ENCODE results near the gene SCAANT1. TPM values are rescaled to one million over a fixed set of nuclear protein-coding genes. Genes with fewer than 3 reads are reported as not detected.

Gene SCAANT1
- total and polyA plus RNA-seq, 2 donors (not counting 1 experiment from before 2014, with no cell fraction given), result 1.7 TPM; not detected in 1

GRCh38 chr3:63920001-63920400 is 7.8 kb upstream of the SCAANT1 start:
- Histone ChIP-seq H3K4me2 (ENCODE audit: extremely low read depth, insufficient read depth, low read length) (no peak overlapping the region), H3K27ac (ENCODE audit: insufficient read depth, low read length) (no peak overlapping the region), H3K27me3 (ENCODE audit: control insufficient read depth, insufficient read depth, low read length) (no peaks in the 10 kb centered on the region), H3K36me3 (ENCODE audit: control insufficient read depth, insufficient read depth, low read length) (peaks cover 10% of the 10 kb centered on the region), H2AFZ (ENCODE audit: low read length) (no peak overlapping the region), H3K9ac (ENCODE audit: insufficient read depth, low read length) (no peak overlapping the region), H3K79me2 (ENCODE audit: control insufficient read depth, insufficient read depth, low read length) (peaks cover 29% of the 10 kb centered on the region), H3K4me1 (ENCODE audit: control insufficient read depth, extremely low read depth, insufficient read depth, low read length) (no peaks in the 10 kb centered on the region), H4K20me1 (ENCODE audit: control insufficient read depth, extremely low read depth, insufficient read depth, low read length) (no peaks in the 10 kb centered on the region), H3K9me3 (ENCODE audit: control insufficient read depth, insufficient read depth, low read depth, low read length) (no peaks in the 10 kb centered on the region), H3K4me3 (replicated peaks in 1 of 4; ENCODE audit: control extremely low read depth in 1 of 4, insufficient read depth in 1 of 4, low read depth in 3 of 4, low read length in 4 of 4) (no peak overlapping the region)
- TF ChIP-seq EZH2 (IDR thresholded peaks at IDR 0.05; ENCODE audit: low read length, missing control alignments), result no peak
- TF ChIP-seq, protein P1, sequence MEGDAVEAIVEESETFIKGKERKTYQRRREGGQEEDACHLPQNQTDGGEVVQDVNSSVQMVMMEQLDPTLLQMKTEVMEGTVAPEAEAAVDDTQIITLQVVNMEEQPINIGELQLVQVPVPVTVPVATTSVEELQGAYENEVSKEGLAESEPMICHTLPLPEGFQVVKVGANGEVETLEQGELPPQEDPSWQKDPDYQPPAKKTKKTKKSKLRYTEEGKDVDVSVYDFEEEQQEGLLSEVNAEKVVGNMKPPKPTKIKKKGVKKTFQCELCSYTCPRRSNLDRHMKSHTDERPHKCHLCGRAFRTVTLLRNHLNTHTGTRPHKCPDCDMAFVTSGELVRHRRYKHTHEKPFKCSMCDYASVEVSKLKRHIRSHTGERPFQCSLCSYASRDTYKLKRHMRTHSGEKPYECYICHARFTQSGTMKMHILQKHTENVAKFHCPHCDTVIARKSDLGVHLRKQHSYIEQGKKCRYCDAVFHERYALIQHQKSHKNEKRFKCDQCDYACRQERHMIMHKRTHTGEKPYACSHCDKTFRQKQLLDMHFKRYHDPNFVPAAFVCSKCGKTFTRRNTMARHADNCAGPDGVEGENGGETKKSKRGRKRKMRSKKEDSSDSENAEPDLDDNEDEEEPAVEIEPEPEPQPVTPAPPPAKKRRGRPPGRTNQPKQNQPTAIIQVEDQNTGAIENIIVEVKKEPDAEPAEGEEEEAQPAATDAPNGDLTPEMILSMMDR (conservative IDR thresholded peaks at IDR 0.05 in 1 of 2, IDR thresholded peaks at IDR 0.05 in 1 of 2; ENCODE audit: low read depth in 1 of 2, low read length in 2 of 2), result no peak
- DNase-seq (ENCODE audit: low read depth in 2 of 2), result no peak

DNA sequence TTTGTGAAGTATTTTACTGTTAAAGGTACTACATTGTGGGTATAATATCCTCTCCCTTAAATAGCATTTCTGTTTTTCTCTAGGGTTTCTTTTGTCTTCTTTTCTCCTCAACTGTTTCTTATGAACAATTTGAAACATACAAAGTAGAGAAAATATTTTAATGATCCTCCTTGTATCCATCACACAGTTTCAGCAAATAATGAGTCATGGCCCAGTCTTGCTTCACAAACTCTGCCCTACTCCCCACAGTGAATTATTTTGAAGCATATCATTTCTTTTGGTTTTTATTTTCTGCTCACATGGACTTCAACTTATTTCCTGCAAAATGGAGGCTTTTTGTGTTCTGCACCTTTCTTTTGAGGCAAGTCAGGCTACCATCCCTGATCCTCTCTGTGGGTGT is 6.1 kb upstream of the SCAANT1 start:
- H3K4me1 ChIP-seq (ENCODE audit: control insufficient read depth, extremely low read depth, insufficient read depth, low read length), result peaks cover 4% of the 10 kb centered on the region
- no peaks in the 10 kb centered on the region for H3K9me3 ChIP-seq (ENCODE audit: control insufficient read depth, insufficient read depth, low read depth, low read length)
- H2AFZ ChIP-seq (ENCODE audit: low read length), result no peak overlapping the region
- no peak overlapping the region for H3K9ac ChIP-seq (ENCODE audit: insufficient read depth, low read length)
- peak; percentile 41 to 63 for DNase-seq (ENCODE audit: low read depth in 2 of 2)
- H4K20me1 ChIP-seq (ENCODE audit: control insufficient read depth, extremely low read depth, insufficient read depth, low read length), result no peaks in the 10 kb centered on the region
- no peaks in the 10 kb centered on the region for H3K27me3 ChIP-seq (ENCODE audit: control insufficient read depth, insufficient read depth, low read length)
- no peak for TF ChIP-seq EZH2 (IDR thresholded peaks at IDR 0.05; ENCODE audit: low read length, missing control alignments)
- TF ChIP-seq, protein P1 (conservative IDR thresholded peaks at IDR 0.05 in 1 of 2, IDR thresholded peaks at IDR 0.05 in 1 of 2; ENCODE audit: low read depth in 1 of 2, low read length in 2 of 2), result no peak
- no peak overlapping the region for H3K27ac ChIP-seq (ENCODE audit: insufficient read depth, low read length)
- H3K4me3 ChIP-seq (replicated peaks in 1 of 4; ENCODE audit: control extremely low read depth in 1 of 4, insufficient read depth in 1 of 4, low read depth in 3 of 4, low read length in 4 of 4), result no peak overlapping the region
- peaks cover 5% of the 10 kb centered on the region for H3K36me3 ChIP-seq (ENCODE audit: control insufficient read depth, insufficient read depth, low read length)
- H3K79me2 ChIP-seq (ENCODE audit: control insufficient read depth, insufficient read depth, low read length), result peaks cover 26% of the 10 kb centered on the region
- no peak overlapping the region for H3K4me2 ChIP-seq (ENCODE audit: extremely low read depth, insufficient read depth, low read length)

GRCh38 chr3:63914312-63914711 is 2.1 kb upstream of the SCAANT1 start:
- peaks cover 2% of the 10 kb centered on the region for H3K36me3 ChIP-seq (ENCODE audit: control insufficient read depth, insufficient read depth, low read length)
- no peaks in the 10 kb centered on the region for H3K27me3 ChIP-seq (ENCODE audit: control insufficient read depth, insufficient read depth, low read length)
- peak in 1 of 2 donors; percentile 76 for DNase-seq (ENCODE audit: low read depth in 2 of 2)
- H3K9ac ChIP-seq (ENCODE audit: insufficient read depth, low read length), result no peak overlapping the region
- peak overlapping the region; percentile 25 for H3K4me2 ChIP-seq (ENCODE audit: extremely low read depth, insufficient read depth, low read length)
- peaks cover 10% of the 10 kb centered on the region for H3K4me1 ChIP-seq (ENCODE audit: control insufficient read depth, extremely low read depth, insufficient read depth, low read length)
- TF ChIP-seq, protein P1 (conservative IDR thresholded peaks at IDR 0.05 in 1 of 2, IDR thresholded peaks at IDR 0.05 in 1 of 2; ENCODE audit: low read depth in 1 of 2, low read length in 2 of 2), result no peak
- TF ChIP-seq EZH2 (IDR thresholded peaks at IDR 0.05; ENCODE audit: low read length, missing control alignments), result no peak
- H3K9me3 ChIP-seq (ENCODE audit: control insufficient read depth, insufficient read depth, low read depth, low read length), result no peaks in the 10 kb centered on the region
- H4K20me1 ChIP-seq (ENCODE audit: control insufficient read depth, extremely low read depth, insufficient read depth, low read length), result no peaks in the 10 kb centered on the region
- H2AFZ ChIP-seq (ENCODE audit: low read length), result no peak overlapping the region
- peaks cover 29% of the 10 kb centered on the region for H3K79me2 ChIP-seq (ENCODE audit: control insufficient read depth, insufficient read depth, low read length)
- H3K27ac ChIP-seq (ENCODE audit: insufficient read depth, low read length), result no peak overlapping the region
- peak overlapping the region in 1 of 4 experiments; percentile 76 for H3K4me3 ChIP-seq (replicated peaks in 1 of 4; ENCODE audit: control extremely low read depth in 1 of 4, insufficient read depth in 1 of 4, low read depth in 3 of 4, low read length in 4 of 4)

All from fibroblast of lung (primary cell).